Endothelial cell of umbilical vein (primary cell): ENCODE results near the gene SLC25A1. TPM values are rescaled to one million over a fixed set of nuclear protein-coding genes. Genes with fewer than 3 reads are reported as not detected.

Experiments used
- BruUV-seq: library from RNA; stranded (reverse); fragments of 400-500 nt; replicated peaks from 2 replicates; lab custom pipeline; 2021; lab: Mats Ljungman, UMichigan
- CTCF ChIA-PET: fragments of 300-600, 350-600 bp; sonication (Branson Sonifier 250); formaldehyde crosslinking; loops from one replicate; lab custom pipeline; 2021; ENCODE audit warnings: antibody characterized with exemption, inconsistent platforms; lab: Charles Lee
- POLR2A ChIA-PET: fragments of 300-600, 350-600 bp; sonication (Branson Sonifier 250); formaldehyde crosslinking; loops from one replicate; lab custom pipeline; 2021; ENCODE audit warnings: antibody characterized with exemption, inconsistent platforms; lab: Charles Lee
- DNase-seq: peaks from one replicate; pipeline ENCODE4 v3.0.0-alpha.2; 2011; ENCODE audit warnings: low read depth, low spot score
- FAIRE-seq: peaks from 2 replicates; lab custom pipeline; 2011; peaks lifted over from hg19 to GRCh38; lab: Jason Lieb, UNC
- H2AFZ ChIP-seq: 2 replicates; pipeline ENCODE4 v1.6.0; 2012; ENCODE audit warnings: low read depth, low read length, control low read depth, inconsistent platforms
- H3K27ac ChIP-seq: 2 replicates; pipeline ENCODE4 v1.5.1; 2011; ENCODE audit warnings: low read depth, mild to moderate bottlenecking, control low read depth, low read length, moderate library complexity; ENCODE audit not compliant: insufficient read depth
- H3K27me3 ChIP-seq, 2 experiments: 2 replicates each; pipeline versions ENCODE4 v1.6.0 to v1.6.1; 2011; ENCODE audit warnings: low read length in 2 of 2, mixed read lengths in 1 of 2; ENCODE audit not compliant: control insufficient read depth in 2 of 2, insufficient read depth in 2 of 2
- H3K36me3 ChIP-seq, 2 experiments: 2 replicates in 1 of 2; 3 replicates in 1 of 2; pipeline ENCODE4 v1.5.1; 2011; ENCODE audit warnings: low read length in 2 of 2, mild to moderate bottlenecking in 1 of 2, moderate library complexity in 1 of 2; ENCODE audit not compliant: control insufficient read depth in 2 of 2, insufficient read depth in 2 of 2; ENCODE audit errors: extremely low read depth in 1 of 2
- H3K4me1 ChIP-seq: 3 replicates; pipeline ENCODE4 v1.5.1; 2011; ENCODE audit warnings: mild to moderate bottlenecking, low read length; ENCODE audit not compliant: control insufficient read depth, insufficient read depth; ENCODE audit errors: extremely low read depth
- H3K4me2 ChIP-seq: 2 replicates; pipeline ENCODE4 v1.6.1; 2011; ENCODE audit warnings: low read length, control low read depth, mixed read lengths; ENCODE audit not compliant: insufficient read depth
- H3K4me3 ChIP-seq, 3 experiments: fragments of 200-600 bp in 1 of 3; sonication (generic), shearing (Covaris generic) in 1 of 3; replicated peaks in 1 of 3; 2 replicates each; pipeline ENCODE4 v1.5.1; 2011 to 2016; ENCODE audit warnings: control low read depth in 3 of 3, low read length in 3 of 3, mild to moderate bottlenecking in 2 of 3, inconsistent platforms in 1 of 3, low read depth in 1 of 3, moderate library complexity in 1 of 3; ENCODE audit not compliant: insufficient read depth in 1 of 3
- H3K79me2 ChIP-seq: 2 replicates; pipeline ENCODE4 v1.6.0; 2012; ENCODE audit warnings: low read length, inconsistent platforms; ENCODE audit not compliant: control insufficient read depth, insufficient read depth
- H3K9ac ChIP-seq: replicated peaks from 2 replicates; pipeline ENCODE3; 2011; ENCODE audit warnings: low read length, control low read depth; ENCODE audit not compliant: insufficient read depth; ENCODE audit errors: extremely low read depth
- H3K9me1 ChIP-seq: replicated peaks from 3 replicates; pipeline ENCODE4 v1.6.0; 2011; ENCODE audit warnings: mild to moderate bottlenecking, low read length; ENCODE audit not compliant: control insufficient read depth, insufficient read depth; ENCODE audit errors: extremely low read depth
- H3K9me3 ChIP-seq: replicated peaks from 2 replicates; pipeline ENCODE4 v1.5.1; 2012; ENCODE audit warnings: low read length, inconsistent platforms; ENCODE audit not compliant: control insufficient read depth, insufficient read depth
- H4K20me1 ChIP-seq: replicated peaks from 2 replicates; pipeline ENCODE3; 2011; ENCODE audit warnings: mild to moderate bottlenecking, low read length; ENCODE audit not compliant: control insufficient read depth, insufficient read depth; ENCODE audit errors: extremely low read depth
- EZH2 ChIP-seq: IDR thresholded peaks from 2 replicates; pipeline ENCODE4 v1.6.1; 2012; ENCODE audit warnings: borderline replicate concordance, low read depth, mild to moderate bottlenecking, moderate library complexity, low read length, inconsistent platforms; ENCODE audit not compliant: severe bottlenecking
- FOS ChIP-seq: IDR thresholded peaks from 2 replicates; pipeline ENCODE4 v1.6.1; 2011; ENCODE audit warnings: mild to moderate bottlenecking, low read length, moderate library complexity, borderline replicate concordance; ENCODE audit not compliant: insufficient read depth
- GATA2 ChIP-seq: IDR thresholded peaks from 2 replicates; pipeline ENCODE4 v1.7.0; 2011; ENCODE audit warnings: low read depth, mild to moderate bottlenecking, moderate library complexity, mixed read lengths, low read length; ENCODE audit not compliant: insufficient read length, insufficient read depth
- JUN ChIP-seq: IDR thresholded peaks from 2 replicates; pipeline ENCODE4 v1.6.1; 2011; ENCODE audit warnings: borderline replicate concordance, low read depth; ENCODE audit not compliant: insufficient read length, insufficient read depth
- MYC ChIP-seq: IDR thresholded peaks from one replicate; pipeline ENCODE4 v1.6.1; 2011; ENCODE audit warnings: mild to moderate bottlenecking, low read depth, low read length
- POLR2A ChIP-seq: IDR thresholded peaks from 2 replicates; pipeline ENCODE4 v1.6.1; 2012; ENCODE audit warnings: low read depth, mild to moderate bottlenecking, control low read depth, low read length
- POLR2AphosphoS5 ChIP-seq: IDR thresholded peaks from 2 replicates; pipeline ENCODE4 v1.6.1; 2012; ENCODE audit warnings: low read depth, mild to moderate bottlenecking, control low read depth, low read length, moderate library complexity; ENCODE audit not compliant: insufficient read depth
- dilution Hi-C: fragments of 300-500 bp; cut with MboI; formaldehyde crosslinking; loops from one replicate; pipeline ENCODE4 v1.15.0; 2019; ENCODE audit warnings: low sequenced_read_pairs; ENCODE audit not compliant: extremely low pct_ligation_motif_present
- intact Hi-C: fragments of 100-400 bp; cut with micrococcal nuclease; formaldehyde crosslinking; loops from one replicate; pipeline ENCODE4 v1.10.0; 2022
- polyA plus RNA-seq, 4 experiments: library from polyadenylated mRNA; depleted of rRNA in 3 of 4; stranded (reverse) in 3 of 4; unstranded in 1 of 4; fragments of >200 nt; gene quantifications; 2 replicates each; pipeline versions ENCODE4 v1.2.1 to v1.2.3, GENCODE V29; 2011 to 2012; ENCODE audit warnings: missing spikeins in 1 of 4
- total RNA-seq: library from RNA; stranded (reverse); gene quantifications from 2 replicates; pipeline ENCODE4 v1.2.3, GENCODE V29; 2021
- TF ChIP-seq, protein P1 (sequence below), 2 donors: IDR thresholded peaks; 1 replicate in 1 of 2; 2 replicates in 1 of 2; pipeline ENCODE4 v1.5.1; 2011; ENCODE audit warnings: low read length in 2 of 2, mild to moderate bottlenecking in 2 of 2, moderate library complexity in 2 of 2, control low read depth in 1 of 2, inconsistent platforms in 1 of 2, low read depth in 1 of 2; ENCODE audit not compliant: insufficient read depth in 1 of 2; ENCODE audit errors: extremely low read depth in 1 of 2
- TF ChIP-seq, protein P2 (sequence below): IDR thresholded peaks from 2 replicates; pipeline ENCODE4 v1.6.1; 2011; ENCODE audit not compliant: insufficient read depth, insufficient read length

Gene SLC25A1
- total and polyA plus RNA-seq, 2 donors (not counting 3 experiments of a cell fraction or from before 2014, with no cell fraction given): 80.0 to 94.5 TPM

- Histone ChIP-seq H2AFZ (no peak overlapping the region), H3K36me3 (no peaks in the 10 kb centered on the region), H3K79me2 (no peaks in the 10 kb centered on the region), H3K9me1 (no peaks in the 10 kb centered on the region), H3K4me3 (no peak overlapping the region), H3K27ac (no peak overlapping the region), H4K20me1 (no peaks in the 10 kb centered on the region), H3K4me1 (no peaks in the 10 kb centered on the region), H3K4me2 (no peak overlapping the region), H3K9ac (no peak overlapping the region), H3K9me3 (no peaks in the 10 kb centered on the region), H3K27me3 (no peaks in the 10 kb centered on the region)
- TF ChIP-seq MYC: no peak
- TF ChIP-seq JUN: no peak
- TF ChIP-seq, protein P1, sequence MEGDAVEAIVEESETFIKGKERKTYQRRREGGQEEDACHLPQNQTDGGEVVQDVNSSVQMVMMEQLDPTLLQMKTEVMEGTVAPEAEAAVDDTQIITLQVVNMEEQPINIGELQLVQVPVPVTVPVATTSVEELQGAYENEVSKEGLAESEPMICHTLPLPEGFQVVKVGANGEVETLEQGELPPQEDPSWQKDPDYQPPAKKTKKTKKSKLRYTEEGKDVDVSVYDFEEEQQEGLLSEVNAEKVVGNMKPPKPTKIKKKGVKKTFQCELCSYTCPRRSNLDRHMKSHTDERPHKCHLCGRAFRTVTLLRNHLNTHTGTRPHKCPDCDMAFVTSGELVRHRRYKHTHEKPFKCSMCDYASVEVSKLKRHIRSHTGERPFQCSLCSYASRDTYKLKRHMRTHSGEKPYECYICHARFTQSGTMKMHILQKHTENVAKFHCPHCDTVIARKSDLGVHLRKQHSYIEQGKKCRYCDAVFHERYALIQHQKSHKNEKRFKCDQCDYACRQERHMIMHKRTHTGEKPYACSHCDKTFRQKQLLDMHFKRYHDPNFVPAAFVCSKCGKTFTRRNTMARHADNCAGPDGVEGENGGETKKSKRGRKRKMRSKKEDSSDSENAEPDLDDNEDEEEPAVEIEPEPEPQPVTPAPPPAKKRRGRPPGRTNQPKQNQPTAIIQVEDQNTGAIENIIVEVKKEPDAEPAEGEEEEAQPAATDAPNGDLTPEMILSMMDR (IDR thresholded peaks at IDR 0.05; ENCODE audit: extremely low read depth in 1 of 2, insufficient read depth in 1 of 2, low read depth in 1 of 2, low read length in 2 of 2): no peak
- TF ChIP-seq FOS: no peak
- TF ChIP-seq, protein P2, sequence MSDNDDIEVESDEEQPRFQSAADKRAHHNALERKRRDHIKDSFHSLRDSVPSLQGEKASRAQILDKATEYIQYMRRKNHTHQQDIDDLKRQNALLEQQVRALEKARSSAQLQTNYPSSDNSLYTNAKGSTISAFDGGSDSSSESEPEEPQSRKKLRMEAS: no peak
- TF ChIP-seq EZH2: no peak
- TF ChIP-seq POLR2AphosphoS5: no peak
- no peak for TF ChIP-seq GATA2
- TF ChIP-seq POLR2A: no peak
- no peak for DNase-seq
- BruUV-seq: no TSS peak
- dilution Hi-C loops (no loop called here), intact Hi-C loops (no loop called here)
- ChIA-PET POLR2A (no interaction called here), CTCF (no interaction called here)
- FAIRE-seq: no peak
Observed at GRCh38 chr22:19199479-19199878, 20.9 kb upstream of the SLC25A1 start.
